GM23338 (cell line): ENCODE data around the gene FAM222A. TPM values are rescaled to one million over a fixed set of nuclear protein-coding genes. Genes with fewer than 3 reads are reported as not detected.

Source experiments
- ATAC-seq: fragments of 200-7000 bp; cut with Tn5 transposase; 3 replicates; pipeline ENCODE4 v1.9.1; 2020
- DNase-seq: peaks from one replicate; pipeline ENCODE4 v3.0.0-alpha.2; 2015; ENCODE audit warnings: low spot score
- H2AFZ ChIP-seq: fragments of 200-600 bp; sonication (generic); 2 replicates; pipeline ENCODE4 v1.8.0; 2016; ENCODE audit warnings: antibody characterized with exemption, mild to moderate bottlenecking, moderate library complexity
- H3F3A ChIP-seq: fragments of 200-600 bp; sonication (generic); replicated peaks from 2 replicates; pipeline ENCODE4 v1.8.0; 2017; ENCODE audit warnings: antibody characterized with exemption, mixed run types, low read depth
- H3K27ac ChIP-seq: fragments of 200-600 bp; sonication (generic); 2 replicates; pipeline ENCODE4 v1.6.1; 2016; ENCODE audit warnings: low read depth
- H3K27me3 ChIP-seq: fragments of 200-600 bp; sonication (generic); 2 replicates; pipeline ENCODE4 v1.8.0; 2016; ENCODE audit warnings: mild to moderate bottlenecking, mixed run types, moderate library complexity; ENCODE audit not compliant: insufficient read depth
- H3K36me3 ChIP-seq: fragments of 200-600 bp; sonication (generic); 2 replicates; pipeline ENCODE4 v1.8.0; 2016; ENCODE audit warnings: mild to moderate bottlenecking; ENCODE audit not compliant: insufficient read depth
- H3K4me1 ChIP-seq: fragments of 200-600 bp; sonication (generic); 2 replicates; pipeline ENCODE4 v1.8.0; 2016; ENCODE audit warnings: mild to moderate bottlenecking, moderate library complexity; ENCODE audit not compliant: insufficient read depth
- H3K4me2 ChIP-seq: fragments of 200-600 bp; sonication (generic); 2 replicates; pipeline ENCODE4 v1.7.1; 2017; ENCODE audit warnings: mixed run types
- H3K4me3 ChIP-seq: fragments of 200-600 bp; sonication (generic); 2 replicates; pipeline ENCODE4 v1.6.1; 2016; ENCODE audit warnings: mixed run types
- H3K79me2 ChIP-seq: fragments of 200-600 bp; sonication (generic); replicated peaks from 2 replicates; pipeline ENCODE4 v1.8.0; 2017; ENCODE audit warnings: mild to moderate bottlenecking; ENCODE audit not compliant: insufficient read depth
- H3K9me2 ChIP-seq: fragments of 200-600 bp; sonication (generic); 2 replicates; pipeline ENCODE4 v1.8.0; 2017; ENCODE audit not compliant: insufficient read depth
- H4K20me1 ChIP-seq: fragments of 200-600 bp; sonication (generic); replicated peaks from 2 replicates; pipeline ENCODE4 v1.8.0; 2017; ENCODE audit warnings: mild to moderate bottlenecking; ENCODE audit not compliant: insufficient read depth
- H3K27ac Mint-ChIP-seq: 2 replicates; pipeline ENCODE4 v1.8.0; 2020; ENCODE audit warnings: inconsistent platforms, mild to moderate bottlenecking, moderate library complexity, mixed read lengths
- H3K27me3 Mint-ChIP-seq: 3 replicates; pipeline ENCODE4 v1.8.0; 2022; ENCODE audit warnings: low read depth, mild to moderate bottlenecking, moderate library complexity, mixed read lengths, inconsistent platforms; ENCODE audit not compliant: insufficient read depth, poor library complexity
- H3K36me3 Mint-ChIP-seq: 3 replicates; pipeline ENCODE4 v1.8.0; 2021; ENCODE audit warnings: low read depth, mild to moderate bottlenecking, inconsistent platforms, moderate library complexity, mixed read lengths
- H3K4me1 Mint-ChIP-seq: 3 replicates; pipeline ENCODE4 v1.8.0; 2020; ENCODE audit warnings: mild to moderate bottlenecking, inconsistent platforms, mixed read lengths
- H3K4me3 Mint-ChIP-seq: 3 replicates; pipeline ENCODE4 v1.8.0; 2021; ENCODE audit warnings: moderate library complexity, mild to moderate bottlenecking, inconsistent platforms, mixed read lengths
- H3K9me3 Mint-ChIP-seq: 3 replicates; pipeline ENCODE4 v1.8.0; 2020; ENCODE audit warnings: moderate library complexity, mild to moderate bottlenecking, inconsistent platforms, mixed read lengths
- CREB1 ChIP-seq: fragments of 250-450 bp; sonication (Bioruptor Pico); IDR thresholded peaks from 2 replicates; pipeline ENCODE4 v1.5.0; 2020; ENCODE audit warnings: low read depth, mild to moderate bottlenecking, moderate library complexity
- JUNB ChIP-seq: IDR thresholded peaks from one replicate; pipeline ENCODE4 v1.6.1; 2016; ENCODE audit warnings: antibody characterized with exemption; ENCODE audit not compliant: unreplicated experiment
- NANOG ChIP-seq: IDR thresholded peaks from 2 replicates; pipeline ENCODE4 v1.6.1; 2016; ENCODE audit warnings: antibody characterized with exemption, borderline replicate concordance
- POLR2AphosphoS5 ChIP-seq: IDR thresholded peaks from 2 replicates; pipeline ENCODE4 v1.6.1; 2016; ENCODE audit warnings: antibody characterized with exemption, low read depth
- REST ChIP-seq: IDR thresholded peaks from one replicate; pipeline ENCODE4 v1.6.1; 2018; ENCODE audit warnings: antibody characterized with exemption; ENCODE audit not compliant: unreplicated experiment
- ZNF462 ChIP-seq: fragments of 250-450 bp; sonication (Bioruptor Pico); IDR thresholded peaks from 2 replicates; pipeline ENCODE4 v1.5.0; 2020; ENCODE audit warnings: mild to moderate bottlenecking, moderate library complexity
- polyA plus RNA-seq: library from polyadenylated mRNA; unstranded; fragments of >200 nt; fragmentation: Nextera tagmentation; extraction: Ambion mirVana; gene quantifications from 2 replicates; pipeline ENCODE4 v1.2.1, GENCODE V29; 2016
- total RNA-seq: library from RNA; depleted of rRNA; stranded (reverse); fragments of >200 nt; shearing (Covaris generic); gene quantifications from 2 replicates; pipeline ENCODE4 v1.2.3, GENCODE V29; 2014

FAM222A gene
- total and polyA plus RNA-seq, 2 experiments from 2014 or later = 0.78 to 2.1 TPM

- H3K36me3 ChIP-seq = no peaks in the 10 kb centered on the region
- H3K4me1 ChIP-seq = no peaks in the 10 kb centered on the region
- no peaks in the 10 kb centered on the region for H3F3A ChIP-seq
- Mint-ChIP-seq H3K36me3 (no peaks in the 10 kb centered on the region), H3K4me3 (no peak overlapping the region), H3K4me1 (no peaks in the 10 kb centered on the region), H3K27me3 (no peaks in the 10 kb centered on the region), H3K27ac (no peak overlapping the region), H3K9me3 (no peaks in the 10 kb centered on the region)
- no peak overlapping the region for H3K27ac ChIP-seq
- no peak overlapping the region for H3K4me2 ChIP-seq
- H2AFZ ChIP-seq = no peak overlapping the region
- DNase-seq = no peak
- H4K20me1 ChIP-seq = no peaks in the 10 kb centered on the region
- H3K79me2 ChIP-seq = no peaks in the 10 kb centered on the region
- TF ChIP-seq JUNB = no peak
- TF ChIP-seq CREB1 = no peak
- TF ChIP-seq POLR2AphosphoS5 = no peak
- TF ChIP-seq REST = no peak
- TF ChIP-seq NANOG = no peak
- TF ChIP-seq ZNF462 = no peak
- no peaks in the 10 kb centered on the region for H3K9me2 ChIP-seq
- H3K4me3 ChIP-seq = no peak overlapping the region
- ATAC-seq = no peak
- no peaks in the 10 kb centered on the region for H3K27me3 ChIP-seq
Observed at GRCh38 chr12:109807954-109808643, 94.5 kb downstream of the FAM222A start.
